ENCODE results near the gene TBC1D32.
"Not testable (repeated sequence)": the region's sequence is repeated elsewhere in the genome, so short reads cannot be mapped to it uniquely, and the experiment has no call there.

Gene TBC1D32, protein sequence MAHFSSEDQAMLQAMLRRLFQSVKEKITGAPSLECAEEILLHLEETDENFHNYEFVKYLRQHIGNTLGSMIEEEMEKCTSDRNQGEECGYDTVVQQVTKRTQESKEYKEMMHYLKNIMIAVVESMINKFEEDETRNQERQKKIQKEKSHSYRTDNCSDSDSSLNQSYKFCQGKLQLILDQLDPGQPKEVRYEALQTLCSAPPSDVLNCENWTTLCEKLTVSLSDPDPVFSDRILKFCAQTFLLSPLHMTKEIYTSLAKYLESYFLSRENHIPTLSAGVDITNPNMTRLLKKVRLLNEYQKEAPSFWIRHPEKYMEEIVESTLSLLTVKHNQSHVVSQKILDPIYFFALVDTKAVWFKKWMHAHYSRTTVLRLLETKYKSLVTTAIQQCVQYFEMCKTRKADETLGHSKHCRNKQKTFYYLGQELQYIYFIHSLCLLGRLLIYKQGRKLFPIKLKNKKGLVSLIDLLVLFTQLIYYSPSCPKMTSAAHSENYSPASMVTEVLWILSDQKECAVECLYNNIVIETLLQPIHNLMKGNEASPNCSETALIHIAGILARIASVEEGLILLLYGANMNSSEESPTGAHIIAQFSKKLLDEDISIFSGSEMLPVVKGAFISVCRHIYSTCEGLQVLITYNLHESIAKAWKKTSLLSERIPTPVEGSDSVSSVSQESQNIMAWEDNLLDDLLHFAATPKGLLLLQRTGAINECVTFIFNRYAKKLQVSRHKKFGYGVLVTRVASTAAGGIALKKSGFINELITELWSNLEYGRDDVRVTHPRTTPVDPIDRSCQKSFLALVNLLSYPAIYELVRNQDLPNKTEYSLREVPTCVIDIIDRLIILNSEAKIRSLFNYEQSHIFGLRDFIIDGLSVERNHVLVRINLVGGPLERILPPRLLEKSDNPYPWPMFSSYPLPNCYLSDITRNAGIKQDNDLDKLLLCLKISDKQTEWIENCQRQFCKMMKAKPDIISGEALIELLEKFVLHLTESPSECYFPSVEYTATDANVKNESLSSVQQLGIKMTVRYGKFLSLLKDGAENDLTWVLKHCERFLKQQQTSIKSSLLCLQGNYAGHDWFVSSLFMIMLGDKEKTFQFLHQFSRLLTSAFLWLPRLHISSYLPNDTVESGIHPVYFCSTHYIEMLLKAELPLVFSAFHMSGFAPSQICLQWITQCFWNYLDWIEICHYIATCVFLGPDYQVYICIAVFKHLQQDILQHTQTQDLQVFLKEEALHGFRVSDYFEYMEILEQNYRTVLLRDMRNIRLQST

DNA sequence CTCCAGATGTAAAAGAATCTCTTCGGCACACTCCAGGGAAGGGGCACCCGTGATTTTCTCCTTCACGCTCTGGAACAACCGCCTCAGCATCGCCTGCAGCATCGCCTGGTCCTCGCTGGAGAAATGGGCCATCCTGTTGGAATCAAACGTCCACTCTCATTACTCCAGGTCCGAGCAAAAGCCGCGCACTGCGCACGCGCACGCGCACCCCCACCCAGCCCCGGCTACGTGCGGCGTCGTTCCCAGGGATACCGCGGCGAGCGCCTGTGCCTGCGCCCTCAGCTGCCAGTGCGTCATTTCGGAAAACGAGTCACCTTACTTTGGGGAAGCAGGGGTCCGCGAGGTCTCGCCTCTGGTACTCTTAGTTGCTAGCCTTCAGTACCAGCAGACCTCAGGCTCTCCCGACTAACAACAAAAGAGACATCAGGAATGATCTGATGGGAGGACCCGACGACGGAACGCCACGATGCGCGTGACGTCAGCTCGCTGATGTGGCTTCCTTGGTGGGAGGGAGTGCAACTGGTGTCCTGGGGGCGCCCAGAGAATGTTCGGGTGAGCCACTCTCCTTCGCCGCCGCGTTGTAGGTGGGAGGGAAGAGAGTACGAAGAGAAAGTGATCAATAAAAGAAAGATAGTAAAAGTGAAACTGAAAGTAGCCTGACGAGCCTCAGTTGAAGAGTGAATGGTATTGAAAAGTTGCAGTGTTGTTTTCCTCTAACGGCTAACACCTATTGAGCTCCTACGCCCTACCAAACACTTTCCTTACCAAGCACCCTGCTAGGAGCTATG lies at the start of gene TBC1D32:
Gene TBC1D32 (minus strand): TSS at position 182 of the 788 bp plus-strand sequence. CDS start 50 bp downstream, at position 132.
- peak; percentile 88 to 89 for DNase-seq

DNA sequence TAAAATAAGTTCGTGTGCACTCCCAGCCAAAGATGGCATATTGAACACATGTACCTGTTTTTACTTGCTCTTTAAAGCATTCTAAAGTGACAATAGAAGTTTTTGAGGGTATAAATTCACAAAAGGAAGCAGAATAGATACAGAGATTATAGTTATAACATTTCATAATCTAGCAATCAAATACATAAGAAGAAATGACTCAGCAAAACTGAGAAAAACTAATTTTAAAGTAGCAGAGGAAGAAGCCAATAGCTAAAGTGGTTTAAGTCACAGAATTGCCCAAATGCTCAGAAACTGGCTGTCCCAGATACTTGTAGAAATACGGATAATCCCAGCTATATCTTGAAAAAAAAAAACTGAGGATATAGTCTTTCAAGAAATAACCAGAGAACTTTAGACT lies 49.2 kb upstream of the TBC1D32 start:
- DNase-seq, result no peak

DNA sequence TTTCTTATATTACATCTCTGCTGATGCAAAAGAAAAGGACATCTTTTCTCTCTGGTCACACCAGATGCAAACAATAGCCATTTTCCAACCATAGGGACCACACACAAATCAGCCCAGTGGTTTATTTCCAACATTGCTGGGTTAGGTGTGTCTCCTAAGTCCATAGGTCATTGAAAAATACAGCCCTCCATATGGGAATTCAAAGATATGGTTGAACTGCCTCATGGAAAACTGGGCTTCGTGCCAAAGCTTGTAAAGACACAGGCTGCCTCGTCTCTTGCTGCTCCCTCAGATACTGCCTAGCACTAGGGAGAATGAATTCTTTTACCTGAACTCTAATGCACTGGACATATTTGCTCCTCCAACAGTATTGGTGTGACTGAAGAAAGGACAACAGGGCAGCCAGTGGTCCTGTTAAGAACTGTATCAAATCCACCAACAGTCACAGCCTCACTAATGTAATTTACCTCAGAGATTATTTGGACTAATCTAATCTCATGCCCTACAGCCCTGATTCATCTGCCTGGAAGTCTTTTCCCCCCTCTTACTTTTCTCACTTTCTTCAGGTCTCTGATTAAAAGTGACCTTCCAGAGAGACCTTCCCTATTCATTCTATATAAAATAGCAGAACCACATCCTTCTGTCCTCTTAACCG lies 48.3 kb upstream of the TBC1D32 start:
- DNase-seq, result no peak

DNA sequence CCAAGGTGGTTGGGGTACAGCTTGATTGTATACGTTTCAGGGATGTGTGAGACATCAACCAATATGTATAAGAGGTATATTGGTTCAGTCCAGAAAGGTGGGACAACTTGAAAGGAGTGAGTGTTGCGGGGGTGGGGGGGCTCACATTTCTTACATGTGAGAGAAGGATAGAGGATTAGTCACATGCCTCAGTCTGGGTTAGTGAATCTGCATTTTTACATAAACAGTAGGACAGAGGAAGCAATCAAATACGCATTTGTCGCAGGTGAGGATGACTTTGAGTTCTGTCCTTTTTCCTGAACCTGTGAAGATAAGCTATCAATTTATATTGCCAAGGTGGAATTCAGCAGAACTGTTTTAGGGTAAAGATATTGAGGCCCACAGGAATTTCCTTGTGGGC lies 42.1 kb upstream of the TBC1D32 start:
- no peak for DNase-seq

DNA sequence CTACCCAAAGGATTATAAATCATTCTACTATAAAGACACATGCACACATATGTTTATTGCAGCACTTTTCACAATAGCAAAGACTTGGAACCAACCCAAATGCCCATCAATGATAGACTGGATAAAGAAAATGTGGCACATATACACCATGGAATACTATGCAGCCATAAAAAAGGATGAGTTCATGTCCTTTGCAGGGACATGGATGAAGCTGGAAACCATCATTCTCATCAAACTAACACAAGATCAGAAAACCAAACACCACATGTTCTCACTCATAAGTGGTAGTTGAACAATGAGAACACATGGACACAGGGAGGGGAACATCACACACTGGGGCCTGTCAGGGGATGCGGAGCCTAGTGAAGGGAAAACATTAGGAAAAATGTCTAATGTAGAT lies 39.9 kb upstream of the TBC1D32 start:
- not testable (repeated sequence) for DNase-seq

- DNase-seq, result no peak
Observed at GRCh38 chr6:121365536-121366521, 31.5 kb upstream of the TBC1D32 start.

DNA sequence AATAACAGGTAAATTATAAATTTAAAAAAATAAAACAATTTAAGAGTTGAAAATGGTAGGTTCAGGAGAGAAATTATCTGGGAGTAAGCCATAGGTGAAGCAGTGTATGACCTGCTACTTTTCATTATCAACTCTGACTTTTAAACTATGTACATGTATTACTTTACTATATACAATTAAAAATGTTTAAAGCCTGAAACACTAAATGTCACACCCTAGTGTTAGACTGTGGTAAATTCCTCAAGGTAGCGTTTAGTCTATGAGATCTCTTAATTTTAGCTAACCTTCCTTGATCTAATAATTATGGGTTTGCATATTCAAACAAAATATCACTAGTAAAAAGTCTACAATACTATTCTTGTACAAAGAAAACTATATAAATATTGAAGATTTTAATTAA lies 22.3 kb upstream of the TBC1D32 start:
- DNase-seq, result no peak

GRCh38 chr6:121354764-121355163 lies 20.5 kb upstream of the TBC1D32 start:
- DNase-seq, result peak in 1 of 2 experiments; percentile 12

GRCh38 chr6:121352941-121353340 lies 18.7 kb upstream of the TBC1D32 start:
- no peak for DNase-seq

GRCh38 chr6:121351916-121352315 lies 17.6 kb upstream of the TBC1D32 start:
- DNase-seq, result no peak

- no peak for DNase-seq
Observed at GRCh38 chr6:121349596-121349995, 15.3 kb upstream of the TBC1D32 start.

DNA sequence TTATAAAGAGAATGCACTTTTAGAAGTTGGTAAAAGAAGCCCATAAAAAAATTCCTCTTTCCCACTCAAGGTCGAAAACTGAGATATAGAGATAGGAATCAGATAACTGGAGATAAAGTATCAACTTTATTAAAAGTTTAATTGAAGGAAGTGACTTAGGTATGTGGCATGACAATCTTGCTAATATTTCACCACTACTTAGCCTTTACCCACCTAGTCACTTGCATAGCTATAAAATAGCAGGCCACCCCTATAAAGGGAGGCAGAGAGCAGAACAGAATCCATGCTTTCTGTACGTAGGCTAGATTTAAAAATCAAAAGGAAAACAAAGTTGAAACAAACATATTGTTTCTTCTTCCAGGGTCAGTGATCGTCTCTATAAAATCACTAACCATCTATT lies 13.2 kb upstream of the TBC1D32 start:
- no peak for DNase-seq

DNA sequence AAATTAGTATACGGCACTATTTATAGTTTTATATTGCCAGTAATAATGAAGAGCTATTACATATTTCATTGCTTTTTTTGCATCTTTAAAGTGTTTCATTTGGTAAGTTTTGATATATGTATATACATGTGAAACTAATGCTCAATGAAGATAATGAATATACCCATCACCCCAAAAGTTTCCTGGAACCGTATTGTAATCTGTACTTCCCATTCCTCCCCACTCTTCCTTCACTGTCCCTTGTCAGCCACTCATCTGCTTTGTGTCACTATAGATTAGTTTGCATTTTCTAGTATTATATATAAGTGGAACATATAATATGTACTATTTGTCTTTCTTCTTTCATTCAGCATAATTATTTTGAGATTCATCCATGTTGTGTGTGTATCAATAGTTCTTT lies 10.3 kb upstream of the TBC1D32 start:
- no peak for DNase-seq

- DNase-seq, result no peak
Observed at GRCh38 chr6:121339639-121340226, 5.5 kb upstream of the TBC1D32 start.

GRCh38 chr6:121338956-121339355 lies 4.7 kb upstream of the TBC1D32 start:
- DNase-seq, result no peak

DNA sequence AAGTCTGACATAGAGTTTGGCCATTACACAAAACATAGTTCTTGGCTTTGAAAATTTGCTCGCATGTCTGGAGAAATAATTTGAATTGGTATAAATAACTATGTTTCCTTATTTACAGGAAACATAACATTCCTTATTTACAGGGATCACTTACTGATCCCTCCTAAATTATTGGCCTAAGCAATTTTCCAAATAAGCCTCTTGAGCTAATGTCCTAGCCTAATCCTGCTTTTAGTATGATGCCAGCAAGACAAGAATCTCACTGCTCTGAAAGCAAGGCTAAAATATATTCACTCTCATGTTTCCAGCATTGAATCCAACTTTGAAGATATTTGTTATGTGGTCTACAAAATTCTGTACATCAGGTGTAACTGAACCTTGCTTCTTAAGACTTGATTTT lies 4.1 kb upstream of the TBC1D32 start:
- DNase-seq, result no peak

GRCh38 chr6:121335087-121336008 lies 1.1 kb upstream of the TBC1D32 start:
- peak in 1 of 2 experiments; percentile 57 for DNase-seq

GRCh38 chr6:121333694-121334093 lies 586 bp downstream of the TBC1D32 start:
- DNase-seq, result peak in 1 of 2 experiments; percentile 20

GRCh38 chr6:121333196-121333595 lies 1.1 kb downstream of the TBC1D32 start:
- DNase-seq, result peak; percentile 20 to 30

Data from Kasumi-1 (cell line).